Esophagus mucosa (tissue), 1 donor: ENCODE data around the gene RTCB. TPM values are rescaled to one million over a fixed set of nuclear protein-coding genes. Genes with fewer than 3 reads are reported as not detected.

Experiments used
- total RNA-seq: library from RNA; stranded (reverse); gene quantifications from one replicate; pipeline ENCODE4 v1.2.4, GENCODE V29; 2023
- donor health status: DM: yes; HTN: yes; CAD: no.

The RTCB gene
- total RNA-seq, 1 donor from 2014 or later = 50.3 TPM

Other genes starting within 250 kb of the RTCB start
- not detected for gene RFPL2, start 207.2 kb downstream of the RTCB start, total RNA-seq
- 0.24 TPM for gene SLC5A4, start 156.9 kb downstream of the RTCB start, total RNA-seq
- gene RFPL3, start 54.4 kb downstream of the RTCB start, total RNA-seq = not detected
- not detected for gene BPIFC, start 52.2 kb upstream of the RTCB start, total RNA-seq
- gene FBXO7, start 62.6 kb upstream of the RTCB start, total RNA-seq = 41.6 TPM